ENCODE results near the gene ANO8.
A peak's percentile ranks its signal among the peaks of the same experiment; 100 is the strongest.
"Not testable (repeated sequence)": the region's sequence is repeated elsewhere in the genome, so short reads cannot be mapped to it uniquely, and the experiment has no call there.

ANO8 gene

GRCh38 chr19:17282488-17283125 is 52.0 kb downstream of the ANO8 start:
- peak; percentile 84 for DNase-seq

GRCh38 chr19:17281391-17282304 is 53.0 kb downstream of the ANO8 start, which contains the start of gene ANKLE1:
TSS of gene ANKLE1 (plus strand) at chr19:17281901. CDS start at chr19:17281921, 20 bp downstream.
- DNase-seq: peak; percentile 39

DNA sequence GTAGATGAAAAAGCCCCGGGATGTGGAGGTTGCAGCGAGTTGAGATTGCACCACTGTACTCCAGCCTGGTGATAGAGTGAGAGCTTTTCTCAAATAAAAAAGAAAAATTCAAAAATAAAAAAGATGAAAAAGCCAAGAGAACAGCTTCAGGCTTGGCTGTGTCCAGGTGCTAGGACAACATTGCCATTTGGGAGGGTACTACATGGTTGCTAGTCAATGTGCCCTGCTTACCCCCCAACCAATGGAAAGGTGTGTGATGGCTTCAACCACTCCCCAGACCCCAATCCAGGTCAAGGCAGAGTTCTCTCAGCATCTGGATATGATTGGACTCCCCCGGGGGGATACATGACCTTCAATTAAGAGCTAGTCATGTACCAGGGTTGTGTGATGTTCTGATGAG is 55.2 kb downstream of the ANO8 start:
- DNase-seq: no peak

- DNase-seq: no peak
Observed at GRCh38 chr19:17275441-17276175, 59.0 kb downstream of the ANO8 start.

GRCh38 chr19:17274892-17275291 is 59.8 kb downstream of the ANO8 start:
- not testable (repeated sequence) for DNase-seq
